ENCODE results near the gene SNRPD1.
A peak's percentile ranks its signal among the peaks of the same experiment; 100 is the strongest.

The SNRPD1 gene

DNA sequence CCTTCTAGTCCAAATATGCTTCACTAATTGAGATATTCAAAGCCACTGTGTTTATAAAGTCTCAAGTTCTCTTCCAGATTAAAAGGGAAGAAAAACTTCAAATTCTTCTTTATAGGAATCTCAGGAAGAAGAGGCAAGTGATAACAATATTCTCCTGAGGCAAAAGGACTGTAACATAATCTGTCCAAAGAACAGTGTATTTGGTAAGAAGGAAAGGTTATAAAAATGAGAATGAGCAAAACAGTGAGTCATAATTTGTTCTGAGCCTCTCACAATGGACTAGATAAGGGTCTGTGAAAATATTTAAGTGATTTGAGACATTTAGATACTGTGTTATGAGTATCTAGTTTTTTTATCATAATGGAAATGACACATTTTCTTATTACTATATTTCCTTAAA, 44.3 kb downstream of the SNRPD1 start:
- H3K14ac ChIP-seq (ENCODE audit: low read length), result no peak overlapping the region
- no peak overlapping the region for H3K4me2 ChIP-seq (ENCODE audit: low read length)
- no peak overlapping the region for H2AFZ ChIP-seq (ENCODE audit: insufficient read depth, low read length, poor library complexity)
- no peaks in the 10 kb centered on the region for H3K27me3 ChIP-seq (ENCODE audit: insufficient read depth, low read length)
- no peaks in the 10 kb centered on the region for H3K4me1 ChIP-seq (ENCODE audit: control insufficient read depth in 1 of 2, insufficient read depth in 2 of 2, low read length in 2 of 2)
- H3K79me1 ChIP-seq (ENCODE audit: low read length), result no peaks in the 10 kb centered on the region
- no peak overlapping the region for H3K9ac ChIP-seq (ENCODE audit: low read length)
- H3K18ac ChIP-seq (ENCODE audit: low read length), result no peak overlapping the region
- no peak overlapping the region for H4K91ac ChIP-seq (ENCODE audit: low read depth, low read length)
- H3K27ac ChIP-seq (ENCODE audit: low read depth, low read length), result no peak overlapping the region
- no peak overlapping the region for H3K4ac ChIP-seq (ENCODE audit: low read depth, low read length)
- peaks cover 0 to 3% of the 10 kb centered on the region in 2 experiments for H3K36me3 ChIP-seq (ENCODE audit: control insufficient read depth in 1 of 2, insufficient read depth in 2 of 2, low read length in 2 of 2)
- peak in 1 of 2 donors; percentile 59 for DNase-seq
- H3K9me3 ChIP-seq (ENCODE audit: insufficient read depth, low read depth, low read length), result no peaks in the 10 kb centered on the region
- H2BK12ac ChIP-seq (ENCODE audit: low read length), result no peak overlapping the region
- H3K23ac ChIP-seq (ENCODE audit: low read length), result no peak overlapping the region
- H2BK5ac ChIP-seq (ENCODE audit: low read depth, low read length, poor library complexity), result no peak overlapping the region
- no peak overlapping the region for H2BK120ac ChIP-seq (ENCODE audit: insufficient read depth, low read length, poor library complexity)
- H3K4me3 ChIP-seq (ENCODE audit: low read depth, low read length), result no peak overlapping the region
- no peak overlapping the region for H4K12ac ChIP-seq (ENCODE audit: low read depth, low read length)
- H2AK5ac ChIP-seq (ENCODE audit: low read length), result no peak overlapping the region
- no peak overlapping the region for H4K8ac ChIP-seq (ENCODE audit: low read depth, low read length)
- no peaks in the 10 kb centered on the region for H3K79me2 ChIP-seq (ENCODE audit: control insufficient read depth, insufficient read depth, low read length, poor library complexity)

GRCh38 chr18:21660078-21660477, 48.0 kb downstream of the SNRPD1 start:
- Histone ChIP-seq H4K12ac (ENCODE audit: low read depth, low read length) (no peak overlapping the region), H3K36me3 (ENCODE audit: control insufficient read depth in 1 of 2, insufficient read depth in 2 of 2, low read length in 2 of 2) (peaks cover 3% of the 10 kb centered on the region in 2 experiments), H2BK5ac (ENCODE audit: low read depth, low read length, poor library complexity) (no peak overlapping the region), H3K79me1 (ENCODE audit: low read length) (no peaks in the 10 kb centered on the region), H2BK120ac (ENCODE audit: insufficient read depth, low read length, poor library complexity) (no peak overlapping the region), H3K23ac (ENCODE audit: low read length) (no peak overlapping the region), H2AK5ac (ENCODE audit: low read length) (no peak overlapping the region), H4K8ac (ENCODE audit: low read depth, low read length) (no peak overlapping the region), H4K91ac (ENCODE audit: low read depth, low read length) (no peak overlapping the region), H3K4me1 (ENCODE audit: control insufficient read depth in 1 of 2, insufficient read depth in 2 of 2, low read length in 2 of 2) (no peaks in the 10 kb centered on the region), H3K9me3 (ENCODE audit: insufficient read depth, low read depth, low read length) (no peaks in the 10 kb centered on the region), H3K27me3 (ENCODE audit: insufficient read depth, low read length) (no peaks in the 10 kb centered on the region), H3K79me2 (ENCODE audit: control insufficient read depth, insufficient read depth, low read length, poor library complexity) (no peaks in the 10 kb centered on the region), H3K27ac (ENCODE audit: low read depth, low read length) (no peak overlapping the region), H3K4me3 (ENCODE audit: low read depth, low read length) (no peak overlapping the region), H3K14ac (ENCODE audit: low read length) (no peak overlapping the region), H3K9ac (ENCODE audit: low read length) (no peak overlapping the region), H3K18ac (ENCODE audit: low read length) (no peak overlapping the region), H3K4ac (ENCODE audit: low read depth, low read length) (no peak overlapping the region), H3K4me2 (ENCODE audit: low read length) (no peak overlapping the region), H2BK12ac (ENCODE audit: low read length) (no peak overlapping the region), H2AFZ (ENCODE audit: insufficient read depth, low read length, poor library complexity) (no peak overlapping the region)
- no peak for DNase-seq
- no CpG with 5 or more reads among the region's 2 CpGs for WGBS (ENCODE audit: extremely low coverage, insufficient coverage, insufficient read length)

DNA sequence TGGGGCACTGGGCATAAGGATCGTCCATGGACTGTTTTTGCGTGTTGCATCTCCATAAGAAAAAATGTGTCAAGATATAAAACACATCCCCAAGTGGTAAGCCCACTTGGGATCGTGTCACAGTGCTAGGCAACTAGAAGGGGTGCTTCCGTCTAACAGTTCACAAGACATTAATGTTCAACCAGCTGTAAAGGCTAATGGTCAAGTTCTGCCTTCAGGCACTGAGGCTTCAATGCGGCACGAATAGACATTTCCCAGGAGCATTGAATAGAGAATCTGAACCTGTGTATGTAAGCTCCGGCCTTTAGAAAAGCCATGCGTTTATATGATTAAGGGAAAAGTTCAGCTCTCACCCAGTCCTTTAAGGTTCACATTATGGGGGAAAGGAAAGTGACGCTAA, 50.5 kb downstream of the SNRPD1 start:
- no peak overlapping the region for H3K4me3 ChIP-seq (ENCODE audit: low read depth, low read length)
- no peaks in the 10 kb centered on the region for H3K9me3 ChIP-seq (ENCODE audit: insufficient read depth, low read depth, low read length)
- H3K27ac ChIP-seq (ENCODE audit: low read depth, low read length), result no peak overlapping the region
- no peak overlapping the region for H2BK120ac ChIP-seq (ENCODE audit: insufficient read depth, low read length, poor library complexity)
- no peak overlapping the region for H4K91ac ChIP-seq (ENCODE audit: low read depth, low read length)
- no peak overlapping the region for H2AFZ ChIP-seq (ENCODE audit: insufficient read depth, low read length, poor library complexity)
- H3K18ac ChIP-seq (ENCODE audit: low read length), result no peak overlapping the region
- no peak overlapping the region for H2BK5ac ChIP-seq (ENCODE audit: low read depth, low read length, poor library complexity)
- WGBS (ENCODE audit: extremely low coverage, insufficient coverage, insufficient read length), result no CpG with 5 or more reads among the region's 9 CpGs
- no peak overlapping the region for H3K4ac ChIP-seq (ENCODE audit: low read depth, low read length)
- no peak overlapping the region for H3K4me2 ChIP-seq (ENCODE audit: low read length)
- no peak overlapping the region for H2AK5ac ChIP-seq (ENCODE audit: low read length)
- no peak overlapping the region for H3K9ac ChIP-seq (ENCODE audit: low read length)
- H3K4me1 ChIP-seq (ENCODE audit: control insufficient read depth in 1 of 2, insufficient read depth in 2 of 2, low read length in 2 of 2), result no peaks in the 10 kb centered on the region
- no peak overlapping the region for H2BK12ac ChIP-seq (ENCODE audit: low read length)
- H3K14ac ChIP-seq (ENCODE audit: low read length), result no peak overlapping the region
- H3K23ac ChIP-seq (ENCODE audit: low read length), result no peak overlapping the region
- no peak for DNase-seq
- no peak overlapping the region for H4K8ac ChIP-seq (ENCODE audit: low read depth, low read length)
- peaks cover 0 to 3% of the 10 kb centered on the region in 2 experiments for H3K36me3 ChIP-seq (ENCODE audit: control insufficient read depth in 1 of 2, insufficient read depth in 2 of 2, low read length in 2 of 2)
- no peaks in the 10 kb centered on the region for H3K79me2 ChIP-seq (ENCODE audit: control insufficient read depth, insufficient read depth, low read length, poor library complexity)
- H4K12ac ChIP-seq (ENCODE audit: low read depth, low read length), result no peak overlapping the region
- H3K79me1 ChIP-seq (ENCODE audit: low read length), result no peaks in the 10 kb centered on the region
- no peaks in the 10 kb centered on the region for H3K27me3 ChIP-seq (ENCODE audit: insufficient read depth, low read length)

- no peak overlapping the region for H3K18ac ChIP-seq (ENCODE audit: low read length)
- no peaks in the 10 kb centered on the region for H3K9me3 ChIP-seq (ENCODE audit: insufficient read depth, low read depth, low read length)
- no peaks in the 10 kb centered on the region for H3K27me3 ChIP-seq (ENCODE audit: insufficient read depth, low read length)
- no peak overlapping the region for H2BK120ac ChIP-seq (ENCODE audit: insufficient read depth, low read length, poor library complexity)
- peaks cover 0 to 3% of the 10 kb centered on the region in 2 experiments for H3K36me3 ChIP-seq (ENCODE audit: control insufficient read depth in 1 of 2, insufficient read depth in 2 of 2, low read length in 2 of 2)
- no peaks in the 10 kb centered on the region for H3K79me2 ChIP-seq (ENCODE audit: control insufficient read depth, insufficient read depth, low read length, poor library complexity)
- H4K91ac ChIP-seq (ENCODE audit: low read depth, low read length), result no peak overlapping the region
- H4K12ac ChIP-seq (ENCODE audit: low read depth, low read length), result no peak overlapping the region
- no peak overlapping the region for H2AFZ ChIP-seq (ENCODE audit: insufficient read depth, low read length, poor library complexity)
- no peak overlapping the region for H2BK5ac ChIP-seq (ENCODE audit: low read depth, low read length, poor library complexity)
- H3K9ac ChIP-seq (ENCODE audit: low read length), result no peak overlapping the region
- H3K4me2 ChIP-seq (ENCODE audit: low read length), result no peak overlapping the region
- WGBS (ENCODE audit: extremely low coverage, insufficient coverage, insufficient read length), result 100% methylated on average over 1 of the region's 7 CpGs
- H3K27ac ChIP-seq (ENCODE audit: low read depth, low read length), result no peak overlapping the region
- H3K23ac ChIP-seq (ENCODE audit: low read length), result no peak overlapping the region
- no peak overlapping the region for H2BK12ac ChIP-seq (ENCODE audit: low read length)
- no peak overlapping the region for H3K4me3 ChIP-seq (ENCODE audit: low read depth, low read length)
- no peaks in the 10 kb centered on the region for H3K79me1 ChIP-seq (ENCODE audit: low read length)
- no peak overlapping the region for H3K4ac ChIP-seq (ENCODE audit: low read depth, low read length)
- H3K14ac ChIP-seq (ENCODE audit: low read length), result no peak overlapping the region
- no peak for DNase-seq
- no peak overlapping the region for H2AK5ac ChIP-seq (ENCODE audit: low read length)
- H3K4me1 ChIP-seq (ENCODE audit: control insufficient read depth in 1 of 2, insufficient read depth in 2 of 2, low read length in 2 of 2), result no peaks in the 10 kb centered on the region
- no peak overlapping the region for H4K8ac ChIP-seq (ENCODE audit: low read depth, low read length)
Observed at GRCh38 chr18:21663578-21663977, 51.5 kb downstream of the SNRPD1 start.

Measured in trophoblast cell (in vitro differentiated cells and primary cell).